Measurements from ENCODE around the gene TMUB1. TPM values are rescaled to one million over a fixed set of nuclear protein-coding genes. Genes with fewer than 3 reads are reported as not detected.

The TMUB1 gene
- total and polyA plus RNA-seq, 9 of the 15 experiments (the other 6 are each of a cell fraction or from before 2014, with no cell fraction given): 0.14 to 241 (median 74.1) TPM

GRCh38 chr7:151086802-151087244 is 3.5 kb upstream of the TMUB1 start (continued):
- TF ChIP-seq YBX1 (IDR thresholded peaks at IDR 0.05): no peak
- peak; percentile 65 for TF ChIP-seq ZBTB40 (IDR thresholded peaks at IDR 0.05)
- TF ChIP-seq ZBTB40 (CRISPR knock-in tag; IDR thresholded peaks at IDR 0.05): no peak
- peak; percentile 34; the same call in 1 of the 2 replicates for TF ChIP-seq USF1 (CRISPR knock-in tag; IDR thresholded peaks at IDR 0.05)
- TF ChIP-seq BCL6 (CRISPR knock-in tag; IDR thresholded peaks at IDR 0.05): no peak
- peak; percentile 7 for TF ChIP-seq PCBP1 (IDR thresholded peaks at IDR 0.05; ENCODE audit: low read depth, low read length, poor library complexity, severe bottlenecking)
- TF ChIP-seq ZBTB8A (IDR thresholded peaks at IDR 0.05; ENCODE audit: partially characterized antibody): no peak
- TF ChIP-seq SMARCA5 (IDR thresholded peaks at IDR 0.05): 0 out of 2 replicates have a peak, but pooled peaks have one; percentile 54
- TF ChIP-seq MAX (CRISPR knock-in tag; IDR thresholded peaks at IDR 0.05): peak; percentile 68
- no peak for TF ChIP-seq RUNX1 (IDR thresholded peaks at IDR 0.05; ENCODE audit: low read depth)
- peak; percentile 39 for TF ChIP-seq BRD9 (IDR thresholded peaks at IDR 0.05; ENCODE audit: low read depth, partially characterized antibody)
- peak; percentile 14; the same call in 1 of the 2 replicates for TF ChIP-seq RB1 (IDR thresholded peaks at IDR 0.05; ENCODE audit: low read depth)
- TF ChIP-seq TBP (optimal IDR thresholded peaks at IDR 0.05; ENCODE audit: low read depth, low read length): no peak

Data from K562 (cell line).